Activated CD8-positive, alpha-beta memory T cell treated with anti-CD3 and anti-CD28 coated beads, Interleukin-2, amount 10 ng/mL, durations not matched to agents 7 days and 5 days (primary cell): ENCODE results near the gene ARHGEF26. TPM values are rescaled to one million over a fixed set of nuclear protein-coding genes. Genes with fewer than 3 reads are reported as not detected.

Experiments used
- ATAC-seq: fragments of 150-1000 bp; cut with Tn5 transposase; one replicate; pipeline ENCODE4 v1.10.0; 2021; ENCODE audit warnings: moderate library complexity
- CTCF ChIA-PET: fragments of 350-600 bp; sonication (Branson Sonifier 250); formaldehyde crosslinking; loops from one replicate; lab custom pipeline; 2021; ENCODE audit warnings: antibody characterized with exemption; lab: Charles Lee
- DNase-seq: peaks from one replicate; pipeline ENCODE4 v3.0.0-alpha.2; 2020
- H3K27ac Mint-ChIP-seq: one replicate; pipeline ENCODE4 v1.8.0; 2021; ENCODE audit warnings: mild to moderate bottlenecking, mixed read lengths
- H3K27me3 Mint-ChIP-seq: one replicate; pipeline ENCODE4 v1.8.0; 2021; ENCODE audit warnings: mixed read lengths
- H3K36me3 Mint-ChIP-seq: one replicate; pipeline ENCODE4 v1.8.0; 2021; ENCODE audit warnings: mild to moderate bottlenecking, mixed read lengths
- H3K4me1 Mint-ChIP-seq: one replicate; pipeline ENCODE4 v1.8.0; 2021; ENCODE audit warnings: mixed read lengths
- H3K4me3 Mint-ChIP-seq: one replicate; pipeline ENCODE4 v1.8.0; 2021; ENCODE audit warnings: mild to moderate bottlenecking, moderate library complexity, mixed read lengths
- H3K9me3 Mint-ChIP-seq: one replicate; pipeline ENCODE4 v1.8.0; 2022; ENCODE audit warnings: low read depth, mixed read lengths
- total RNA-seq, 2 experiments: library from RNA; stranded (reverse); gene quantifications; one replicate each; pipeline ENCODE4 v1.2.3, GENCODE V29; 2021

The ARHGEF26 gene
- total RNA-seq, 2 experiments from 2014 or later: 0.09 to 0.23 TPM

- Mint-ChIP-seq H3K27me3 (peaks cover 53% of the 10 kb centered on the region), H3K4me1 (peaks cover 16% of the 10 kb centered on the region), H3K27ac (no peak overlapping the region), H3K4me3 (no peak overlapping the region), H3K9me3 (no peaks in the 10 kb centered on the region), H3K36me3 (no peaks in the 10 kb centered on the region)
- DNase-seq: no peak
- CTCF ChIA-PET: no interaction called here
- no peak for ATAC-seq
Measured at GRCh38 chr3:154125378-154126030, 4.3 kb downstream of the ARHGEF26 start.

- Mint-ChIP-seq H3K4me3 (no peak overlapping the region), H3K9me3 (no peaks in the 10 kb centered on the region), H3K27ac (no peak overlapping the region), H3K36me3 (no peaks in the 10 kb centered on the region), H3K27me3 (peaks cover 44% of the 10 kb centered on the region), H3K4me1 (peaks cover 11% of the 10 kb centered on the region)
- no peak for ATAC-seq
- DNase-seq: no peak
- CTCF ChIA-PET: no interaction called here
Measured at GRCh38 chr3:154126651-154127050, 5.5 kb downstream of the ARHGEF26 start.

GRCh38 chr3:154129625-154130024 lies 8.4 kb downstream of the ARHGEF26 start:
- no peak for DNase-seq
- ATAC-seq: no peak
- Mint-ChIP-seq H3K27ac (no peak overlapping the region), H3K4me3 (no peak overlapping the region), H3K4me1 (no peaks in the 10 kb centered on the region), H3K36me3 (no peaks in the 10 kb centered on the region), H3K27me3 (peaks cover 24% of the 10 kb centered on the region), H3K9me3 (no peaks in the 10 kb centered on the region)
- CTCF ChIA-PET: no interaction called here

GRCh38 chr3:154130540-154130939 lies 9.3 kb downstream of the ARHGEF26 start:
- peaks cover 21% of the 10 kb centered on the region for H3K27me3 Mint-ChIP-seq
- no peak overlapping the region for H3K27ac Mint-ChIP-seq
- H3K4me3 Mint-ChIP-seq: no peak overlapping the region
- no peaks in the 10 kb centered on the region for H3K4me1 Mint-ChIP-seq
- no peak for ATAC-seq
- no peaks in the 10 kb centered on the region for H3K36me3 Mint-ChIP-seq
- no peak for DNase-seq
- no peaks in the 10 kb centered on the region for H3K9me3 Mint-ChIP-seq
- CTCF ChIA-PET: no interaction called here

GRCh38 chr3:154131830-154132229 lies 10.6 kb downstream of the ARHGEF26 start:
- H3K4me3 Mint-ChIP-seq: no peak overlapping the region
- H3K27ac Mint-ChIP-seq: no peak overlapping the region
- ATAC-seq: no peak
- CTCF ChIA-PET: no interaction called here
- DNase-seq: no peak
- H3K9me3 Mint-ChIP-seq: no peaks in the 10 kb centered on the region
- H3K27me3 Mint-ChIP-seq: peaks cover 16% of the 10 kb centered on the region
- no peaks in the 10 kb centered on the region for H3K4me1 Mint-ChIP-seq
- H3K36me3 Mint-ChIP-seq: no peaks in the 10 kb centered on the region

- Mint-ChIP-seq H3K4me1 (no peaks in the 10 kb centered on the region), H3K27ac (no peak overlapping the region), H3K36me3 (no peaks in the 10 kb centered on the region)
Measured at GRCh38 chr3:154132777-154133375, 11.7 kb downstream of the ARHGEF26 start.

GRCh38 chr3:154135511-154136173 lies 14.5 kb downstream of the ARHGEF26 start:
- ATAC-seq: no peak
- no peaks in the 10 kb centered on the region for H3K9me3 Mint-ChIP-seq

More at GRCh38 chr3:154132777-154133375, 11.7 kb downstream of the ARHGEF26 start:
- H3K9me3 Mint-ChIP-seq: no peaks in the 10 kb centered on the region
- no peak overlapping the region for H3K4me3 Mint-ChIP-seq
- CTCF ChIA-PET: no interaction called here
- H3K27me3 Mint-ChIP-seq: peaks cover 20% of the 10 kb centered on the region
- ATAC-seq (no peak), DNase-seq (no peak)

GRCh38 chr3:154137036-154137435 lies 15.8 kb downstream of the ARHGEF26 start:
- CTCF ChIA-PET: no interaction called here
- H3K36me3 Mint-ChIP-seq: no peaks in the 10 kb centered on the region
- H3K27ac Mint-ChIP-seq: no peak overlapping the region
- H3K27me3 Mint-ChIP-seq: peaks cover 23% of the 10 kb centered on the region
- ATAC-seq: no peak
- H3K4me3 Mint-ChIP-seq: no peak overlapping the region
- H3K9me3 Mint-ChIP-seq: no peaks in the 10 kb centered on the region
- H3K4me1 Mint-ChIP-seq: no peaks in the 10 kb centered on the region
- no peak for DNase-seq

More at GRCh38 chr3:154135511-154136173, 14.5 kb downstream of the ARHGEF26 start:
- CTCF ChIA-PET: no interaction called here
- Mint-ChIP-seq H3K27me3 (peaks cover 22% of the 10 kb centered on the region), H3K36me3 (no peaks in the 10 kb centered on the region), H3K4me1 (no peaks in the 10 kb centered on the region), H3K4me3 (no peak overlapping the region), H3K27ac (no peak overlapping the region)
- DNase-seq: no peak

GRCh38 chr3:154139996-154140436 lies 18.8 kb downstream of the ARHGEF26 start:
- H3K9me3 Mint-ChIP-seq: no peaks in the 10 kb centered on the region
- H3K4me3 Mint-ChIP-seq: no peak overlapping the region
- no peak overlapping the region for H3K27ac Mint-ChIP-seq
- H3K36me3 Mint-ChIP-seq: no peaks in the 10 kb centered on the region
- CTCF ChIA-PET: no interaction called here
- ATAC-seq (no peak), DNase-seq (no peak)
- no peaks in the 10 kb centered on the region for H3K4me1 Mint-ChIP-seq
- peaks cover 25% of the 10 kb centered on the region for H3K27me3 Mint-ChIP-seq

- peaks cover 24% of the 10 kb centered on the region for H3K27me3 Mint-ChIP-seq
- no peak for DNase-seq
- CTCF ChIA-PET: no interaction called here
- no peak for ATAC-seq
- no peaks in the 10 kb centered on the region for H3K36me3 Mint-ChIP-seq
- H3K27ac Mint-ChIP-seq: no peak overlapping the region
- H3K4me3 Mint-ChIP-seq: no peak overlapping the region
- no peaks in the 10 kb centered on the region for H3K4me1 Mint-ChIP-seq
- no peaks in the 10 kb centered on the region for H3K9me3 Mint-ChIP-seq
Measured at GRCh38 chr3:154142608-154143007, 21.4 kb downstream of the ARHGEF26 start.

GRCh38 chr3:154143873-154144272 lies 22.7 kb downstream of the ARHGEF26 start:
- Mint-ChIP-seq H3K36me3 (no peaks in the 10 kb centered on the region), H3K27me3 (peaks cover 25% of the 10 kb centered on the region), H3K4me3 (no peak overlapping the region), H3K9me3 (no peaks in the 10 kb centered on the region), H3K27ac (no peak overlapping the region), H3K4me1 (no peaks in the 10 kb centered on the region)
- ATAC-seq: no peak
- CTCF ChIA-PET: interaction anchor here (1.4 kb wide), 1 partner anchor 32 kb away, joined by 3 read pairs; no protein-coding TSS in a partner anchor
- DNase-seq: no peak

GRCh38 chr3:154144825-154145465 lies 23.8 kb downstream of the ARHGEF26 start:
- H3K27ac Mint-ChIP-seq: no peak overlapping the region
- no peak overlapping the region for H3K4me3 Mint-ChIP-seq
- ATAC-seq: no peak
- DNase-seq: no peak
- H3K36me3 Mint-ChIP-seq: no peaks in the 10 kb centered on the region
- CTCF ChIA-PET: interaction anchor here (1.4 kb wide), 1 partner anchor 31 kb away, joined by 3 read pairs; no protein-coding TSS in a partner anchor
- H3K27me3 Mint-ChIP-seq: peaks cover 25% of the 10 kb centered on the region
- no peaks in the 10 kb centered on the region for H3K4me1 Mint-ChIP-seq
- no peaks in the 10 kb centered on the region for H3K9me3 Mint-ChIP-seq

GRCh38 chr3:154148541-154148940 lies 27.4 kb downstream of the ARHGEF26 start:
- no peak for ATAC-seq
- peaks cover 25% of the 10 kb centered on the region for H3K27me3 Mint-ChIP-seq
- H3K4me1 Mint-ChIP-seq: no peaks in the 10 kb centered on the region
- DNase-seq: no peak
- no peak overlapping the region for H3K4me3 Mint-ChIP-seq
- H3K27ac Mint-ChIP-seq: no peak overlapping the region
- no peaks in the 10 kb centered on the region for H3K9me3 Mint-ChIP-seq
- H3K36me3 Mint-ChIP-seq: no peaks in the 10 kb centered on the region
- CTCF ChIA-PET: no interaction called here
